ENCODE results near the gene PIK3C3. TPM values are rescaled to one million over a fixed set of nuclear protein-coding genes. Genes with fewer than 3 reads are reported as not detected.

Gene PIK3C3
- total RNA-seq, 2 experiments from 2014 or later = 52.6 to 62.1 TPM

DNA sequence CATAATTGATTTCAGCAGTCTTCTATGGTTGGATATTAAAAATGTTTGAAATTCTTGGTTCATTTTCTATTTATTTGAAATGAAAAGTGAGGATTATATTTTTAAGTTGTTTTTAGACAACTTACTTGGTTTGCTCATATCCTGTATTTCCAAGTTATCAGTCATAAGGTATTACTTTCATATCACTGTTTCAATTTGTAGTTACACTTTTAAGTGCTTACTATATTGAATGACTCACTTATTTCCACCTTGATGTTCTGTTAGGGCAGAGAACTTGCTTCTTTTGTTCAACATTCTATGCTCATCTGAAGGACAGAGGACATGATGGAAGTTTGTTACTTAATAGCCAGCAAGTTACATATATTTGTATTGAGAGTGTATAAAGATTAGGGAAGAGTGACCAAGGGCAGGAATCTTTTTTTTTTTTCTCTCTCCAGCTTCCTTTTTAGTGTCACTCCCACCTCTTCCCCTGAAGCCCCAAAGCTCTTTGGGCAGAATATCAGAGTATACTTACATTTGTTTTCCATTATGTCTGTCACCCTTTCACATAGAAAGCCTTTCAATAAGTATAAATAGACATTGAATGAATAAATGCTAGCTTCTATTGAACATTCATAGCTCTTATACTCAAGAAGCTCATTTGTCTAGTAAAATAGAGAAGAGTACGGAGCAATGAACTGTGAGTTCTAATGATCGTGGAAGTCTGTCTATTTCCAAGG lies 28.1 kb downstream of the PIK3C3 start:
- POLR2A ChIA-PET = interaction anchor here (0.6 to 1.3 kb wide), 2 partner anchors 8 to 21 kb away, joined by 3 to 4 read pairs; no protein-coding TSS in a partner anchor
- ATAC-seq (peak; percentile 95), DNase-seq (no peak)
- H3K4me3 Mint-ChIP-seq = peak overlapping the region; percentile 19
- CTCF ChIA-PET = interaction anchor here (1.3 to 2.2 kb wide), 3 partner anchors 13 to 45 kb away, joined by 3 to 9 read pairs (median 8); no protein-coding TSS in a partner anchor
- H3K27ac Mint-ChIP-seq = peak overlapping the region; percentile 85
- H3K27me3 Mint-ChIP-seq = no peaks in the 10 kb centered on the region
- TF ChIP-seq, protein P1, sequence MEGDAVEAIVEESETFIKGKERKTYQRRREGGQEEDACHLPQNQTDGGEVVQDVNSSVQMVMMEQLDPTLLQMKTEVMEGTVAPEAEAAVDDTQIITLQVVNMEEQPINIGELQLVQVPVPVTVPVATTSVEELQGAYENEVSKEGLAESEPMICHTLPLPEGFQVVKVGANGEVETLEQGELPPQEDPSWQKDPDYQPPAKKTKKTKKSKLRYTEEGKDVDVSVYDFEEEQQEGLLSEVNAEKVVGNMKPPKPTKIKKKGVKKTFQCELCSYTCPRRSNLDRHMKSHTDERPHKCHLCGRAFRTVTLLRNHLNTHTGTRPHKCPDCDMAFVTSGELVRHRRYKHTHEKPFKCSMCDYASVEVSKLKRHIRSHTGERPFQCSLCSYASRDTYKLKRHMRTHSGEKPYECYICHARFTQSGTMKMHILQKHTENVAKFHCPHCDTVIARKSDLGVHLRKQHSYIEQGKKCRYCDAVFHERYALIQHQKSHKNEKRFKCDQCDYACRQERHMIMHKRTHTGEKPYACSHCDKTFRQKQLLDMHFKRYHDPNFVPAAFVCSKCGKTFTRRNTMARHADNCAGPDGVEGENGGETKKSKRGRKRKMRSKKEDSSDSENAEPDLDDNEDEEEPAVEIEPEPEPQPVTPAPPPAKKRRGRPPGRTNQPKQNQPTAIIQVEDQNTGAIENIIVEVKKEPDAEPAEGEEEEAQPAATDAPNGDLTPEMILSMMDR (IDR thresholded peaks at IDR 0.05) = no peak
- H3K4me1 Mint-ChIP-seq (ENCODE audit: low read depth) = peaks cover 52% of the 10 kb centered on the region
- H3K36me3 Mint-ChIP-seq (ENCODE audit: low read depth) = peaks cover 23% of the 10 kb centered on the region
- no peaks in the 10 kb centered on the region for H3K9me3 Mint-ChIP-seq
- intact Hi-C loops (cut with micrococcal nuclease) = loop anchor here (5.0 kb wide), 1 partner anchor 44 kb away; no protein-coding TSS in a partner anchor

DNA sequence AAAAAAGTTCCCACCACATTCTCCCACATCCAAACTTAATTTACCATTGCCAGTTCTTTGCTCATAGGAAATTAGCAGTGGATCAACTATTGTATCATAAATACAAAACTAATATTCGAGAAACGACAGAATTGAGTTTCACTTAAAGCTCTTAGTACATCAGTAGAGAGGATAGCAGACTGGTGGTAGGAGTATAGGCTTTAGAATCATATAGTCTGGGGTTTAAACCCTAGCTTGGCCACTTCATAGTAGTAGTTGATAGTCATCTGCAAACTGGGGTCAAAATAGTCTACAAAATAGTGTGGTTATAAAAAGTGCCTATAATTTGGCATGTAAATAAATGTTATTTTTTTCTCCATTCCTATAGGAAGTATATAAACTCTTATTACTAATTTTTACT lies 30.9 kb downstream of the PIK3C3 start:
- CTCF ChIA-PET = interaction anchor here (0.9 to 1.9 kb wide), 5 partner anchors 9 to 45 kb away, joined by 3 to 6 read pairs (median 4); no protein-coding TSS in a partner anchor
- H3K27me3 Mint-ChIP-seq = no peaks in the 10 kb centered on the region
- no peak overlapping the region for H3K27ac Mint-ChIP-seq
- H3K4me3 Mint-ChIP-seq = no peak overlapping the region
- H3K4me1 Mint-ChIP-seq (ENCODE audit: low read depth) = peaks cover 42% of the 10 kb centered on the region
- TF ChIP-seq, protein P1 (IDR thresholded peaks at IDR 0.05) = no peak
- intact Hi-C loops (cut with micrococcal nuclease) = no loop called here
- H3K9me3 Mint-ChIP-seq = no peaks in the 10 kb centered on the region
- POLR2A ChIA-PET = no interaction called here
- H3K36me3 Mint-ChIP-seq (ENCODE audit: low read depth) = peaks cover 33% of the 10 kb centered on the region
- DNase-seq = no peak
- ATAC-seq = no peak

DNA sequence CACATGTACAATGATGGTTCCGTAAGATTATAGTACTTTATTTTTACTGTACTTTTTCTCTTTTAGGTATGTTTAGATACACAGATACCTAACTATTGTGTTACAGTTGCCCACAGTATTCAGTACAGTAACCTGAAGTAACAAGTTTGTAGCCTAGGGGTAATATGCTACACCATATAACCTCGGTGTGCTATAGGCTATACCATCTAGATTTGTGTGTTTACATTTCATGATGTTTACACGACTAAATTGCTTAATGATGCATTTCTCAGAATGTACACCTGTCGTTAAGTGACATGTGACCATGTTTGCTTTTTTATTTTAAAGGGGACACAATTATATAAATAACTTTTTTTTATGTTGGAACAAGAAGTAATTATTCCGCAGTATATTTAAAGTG lies 34.5 kb downstream of the PIK3C3 start:
- POLR2A ChIA-PET = no interaction called here
- Mint-ChIP-seq H3K27me3 (no peaks in the 10 kb centered on the region), H3K9me3 (no peaks in the 10 kb centered on the region), H3K27ac (no peak overlapping the region), H3K4me1 (ENCODE audit: low read depth) (peaks cover 32% of the 10 kb centered on the region), H3K36me3 (ENCODE audit: low read depth) (peaks cover 39% of the 10 kb centered on the region), H3K4me3 (no peak overlapping the region)
- CTCF ChIA-PET = no interaction called here
- intact Hi-C loops (cut with micrococcal nuclease) = no loop called here
- DNase-seq = no peak
- no peak for ATAC-seq
- TF ChIP-seq, protein P1 (IDR thresholded peaks at IDR 0.05) = no peak

DNA sequence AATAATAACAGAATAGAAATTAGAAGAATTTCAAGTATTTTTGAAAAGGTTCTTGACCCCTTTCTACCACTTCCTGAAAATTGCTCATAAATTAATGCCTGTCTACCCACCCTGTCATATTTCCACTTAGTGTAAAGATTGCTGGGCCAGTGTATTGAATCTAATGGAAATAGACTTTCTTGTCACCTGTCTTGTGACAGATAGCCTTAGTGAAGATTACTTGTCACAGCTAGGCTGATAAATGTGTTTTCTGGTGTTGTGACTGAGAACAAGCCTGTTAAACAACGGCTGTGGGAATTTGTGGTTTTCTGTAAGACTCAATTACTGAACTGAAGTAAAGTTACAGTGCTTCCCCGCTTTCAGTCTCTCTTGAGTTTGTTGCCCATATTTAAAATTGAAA lies 37.0 kb downstream of the PIK3C3 start:
- TF ChIP-seq, protein P1 (IDR thresholded peaks at IDR 0.05) = no peak
- no peaks in the 10 kb centered on the region for H3K27me3 Mint-ChIP-seq

DNA sequence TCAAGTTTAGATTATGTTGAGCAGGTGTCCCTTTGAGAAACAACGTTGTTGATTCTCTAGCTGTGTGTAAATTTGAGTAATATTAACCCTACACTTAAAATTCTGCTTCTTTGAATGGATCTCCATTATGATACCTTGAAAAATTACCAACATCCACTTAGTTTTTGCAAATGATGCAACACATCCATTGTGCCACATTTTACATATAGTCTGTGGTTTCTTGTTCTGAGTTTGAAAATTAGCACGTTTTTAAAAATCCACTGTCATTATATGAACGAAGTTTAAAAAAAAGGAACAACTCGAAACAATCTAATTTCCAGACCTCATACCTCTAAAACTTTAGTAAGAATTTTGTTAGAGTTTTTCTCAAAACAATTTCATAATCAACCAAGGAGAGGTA lies 37.7 kb downstream of the PIK3C3 start:
- H3K27ac Mint-ChIP-seq = no peak overlapping the region
- ChIA-PET POLR2A (no interaction called here), CTCF (no interaction called here)
- no peaks in the 10 kb centered on the region for H3K9me3 Mint-ChIP-seq
- ATAC-seq = no peak
- peaks cover 11% of the 10 kb centered on the region for H3K4me1 Mint-ChIP-seq (ENCODE audit: low read depth)
- TF ChIP-seq, protein P1 (IDR thresholded peaks at IDR 0.05) = no peak
- peaks cover 39% of the 10 kb centered on the region for H3K36me3 Mint-ChIP-seq (ENCODE audit: low read depth)
- intact Hi-C loops (cut with micrococcal nuclease) = no loop called here
- H3K27me3 Mint-ChIP-seq = no peaks in the 10 kb centered on the region
- DNase-seq = no peak
- no peak overlapping the region for H3K4me3 Mint-ChIP-seq

More for the DNA sequence above, 37.0 kb downstream of the PIK3C3 start:
- ChIA-PET POLR2A (no interaction called here), CTCF (interaction anchor here (1.1 kb wide), 1 partner anchor 36 kb away, joined by 4 read pairs; no protein-coding TSS in a partner anchor)
- Mint-ChIP-seq H3K4me3 (no peak overlapping the region), H3K4me1 (ENCODE audit: low read depth) (peaks cover 11% of the 10 kb centered on the region), H3K9me3 (no peaks in the 10 kb centered on the region), H3K36me3 (ENCODE audit: low read depth) (peaks cover 38% of the 10 kb centered on the region), H3K27ac (no peak overlapping the region)
- DNase-seq (no peak), ATAC-seq (peak; percentile 20)
- intact Hi-C loops (cut with micrococcal nuclease) = no loop called here

Measured in activated CD8-positive, alpha-beta T cell treated with anti-CD3 and anti-CD28 coated beads for 36 hours (primary cell).